HG02571 (cell line): ENCODE results near the gene STK32A.
"Not testable (repeated sequence)": the region's sequence is repeated elsewhere in the genome, so short reads cannot be mapped to it uniquely, and the experiment has no call there.

Experiments used
- ATAC-seq: cut with Tn5 transposase; IDR thresholded peaks from one replicate; pipeline ENCODE4 v1.9.1; 2021; ENCODE audit warnings: mild to moderate bottlenecking, moderate library complexity; ENCODE audit not compliant: unreplicated experiment

The STK32A gene

DNA sequence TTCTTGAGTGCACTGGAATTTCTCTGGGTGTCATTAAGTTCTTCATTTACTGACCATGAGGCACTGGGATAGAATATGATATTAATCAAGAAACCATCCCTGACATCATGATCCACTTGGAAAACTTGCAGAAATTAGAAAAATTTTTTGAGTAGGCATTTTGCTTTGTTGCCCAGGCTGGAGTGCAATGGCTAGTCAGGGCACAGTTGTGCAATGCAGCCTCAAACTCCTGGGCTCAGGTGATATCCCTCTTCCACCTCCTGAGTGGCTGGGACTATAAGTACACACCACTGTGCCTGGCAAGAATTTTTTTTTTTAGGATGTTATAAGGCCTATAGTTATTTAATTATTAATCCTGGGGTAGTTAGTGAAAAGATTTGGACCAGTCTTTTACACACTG is 106.5 kb downstream of the STK32A start:
- no peak for ATAC-seq

DNA sequence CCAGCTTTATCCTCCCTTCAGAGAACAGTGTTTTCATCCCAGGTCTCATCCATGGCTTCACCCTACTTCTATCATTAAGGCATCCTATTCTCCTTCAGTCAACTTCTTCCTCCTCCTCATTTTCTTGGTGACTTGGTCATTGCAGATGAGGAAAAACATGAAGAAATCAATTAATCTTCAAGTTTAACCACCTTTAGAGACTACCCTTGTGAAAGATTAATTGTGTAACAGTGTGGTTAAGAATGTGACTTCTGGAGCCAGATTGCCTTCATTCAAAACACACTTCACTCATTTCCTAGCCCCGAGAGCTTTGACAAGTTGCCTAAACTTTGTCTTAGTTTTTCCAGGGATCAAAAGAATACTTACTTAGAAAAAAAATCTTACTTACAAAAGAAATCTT is 110.0 kb downstream of the STK32A start:
- no peak for ATAC-seq

DNA sequence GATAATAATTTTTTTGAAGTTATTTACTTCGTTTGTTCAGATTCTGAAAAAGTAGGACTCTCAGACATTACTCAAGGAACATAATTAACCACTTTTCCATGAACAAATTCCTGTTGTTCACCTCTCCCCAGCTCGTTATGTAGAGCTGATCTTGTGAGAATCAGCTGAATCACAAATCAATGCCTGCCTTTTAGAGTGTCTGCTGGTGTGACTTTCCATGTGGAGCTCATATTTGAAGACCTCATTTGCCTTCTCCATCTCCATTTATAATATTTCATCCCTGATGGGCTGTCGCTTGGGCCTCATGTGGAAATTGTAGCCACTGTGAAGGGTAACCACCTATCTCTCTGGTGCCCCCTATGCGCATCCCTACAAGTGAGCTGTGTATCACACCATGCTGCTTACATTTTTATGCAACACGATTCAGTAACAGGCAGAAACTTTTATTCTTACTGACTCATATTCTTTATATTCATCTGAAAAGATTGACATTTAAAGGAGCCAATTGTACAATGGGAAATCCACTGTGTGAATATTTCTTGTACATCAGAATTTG is 111.3 kb downstream of the STK32A start:
- no peak for ATAC-seq

DNA sequence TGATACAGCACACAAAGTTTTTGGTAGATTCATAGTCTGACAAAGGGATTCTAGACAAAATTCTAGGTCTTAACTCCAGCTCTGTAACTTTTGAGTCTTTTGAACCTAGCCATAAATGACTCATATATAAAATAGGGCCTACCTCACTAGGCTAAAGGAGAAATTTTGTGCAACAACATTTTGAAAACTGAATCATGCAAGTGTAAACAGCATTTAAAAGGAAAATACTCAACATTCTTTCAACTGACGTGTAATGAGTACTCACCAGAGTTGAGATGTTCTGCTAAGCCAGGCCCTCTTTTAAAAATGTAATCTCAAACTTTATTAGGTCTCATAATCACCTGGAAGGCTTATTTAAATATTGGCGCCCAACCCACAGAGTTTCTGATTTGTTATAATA is 113.2 kb downstream of the STK32A start:
- ATAC-seq: no peak

DNA sequence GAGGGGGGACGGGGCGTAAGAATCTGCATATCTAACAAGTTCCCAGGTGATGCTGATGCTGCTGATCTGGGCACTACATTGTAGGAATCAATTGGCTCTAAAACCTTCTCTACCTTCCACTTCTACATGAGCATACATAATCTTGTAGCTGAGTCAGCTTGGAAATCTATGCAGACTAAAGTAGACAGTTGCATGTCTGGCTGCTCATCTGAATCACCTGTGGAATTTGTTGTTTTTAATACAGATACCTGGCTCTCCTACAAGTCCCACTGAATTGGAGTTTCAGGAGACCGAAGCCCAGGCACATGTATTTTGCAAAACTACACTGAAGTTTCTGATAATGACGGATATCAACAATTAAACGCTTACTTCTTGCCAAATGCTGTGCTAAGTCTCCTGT is 113.6 kb downstream of the STK32A start:
- ATAC-seq: no peak

GRCh38 chr5:147349241-147349640 is 114.4 kb downstream of the STK32A start:
- no peak for ATAC-seq

DNA sequence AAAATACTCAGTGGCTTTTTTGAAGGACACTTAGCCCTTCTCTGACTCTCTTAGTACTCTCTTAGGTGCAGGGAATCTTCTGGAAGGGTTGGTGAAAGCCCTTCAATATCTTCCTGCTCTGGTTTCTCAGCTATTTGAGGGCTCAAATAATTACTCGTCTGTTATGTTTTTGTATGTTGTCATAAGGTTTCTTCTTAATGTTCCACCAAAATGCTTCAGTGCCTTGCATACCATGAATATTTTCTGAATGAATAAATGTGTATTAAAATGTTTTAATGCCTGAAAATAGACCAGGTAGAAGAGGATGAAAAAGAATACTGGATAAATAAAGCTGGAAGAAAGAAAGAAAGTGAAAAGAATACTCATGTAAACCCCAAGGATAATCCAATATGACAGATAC is 124.3 kb downstream of the STK32A start:
- ATAC-seq: no peak

DNA sequence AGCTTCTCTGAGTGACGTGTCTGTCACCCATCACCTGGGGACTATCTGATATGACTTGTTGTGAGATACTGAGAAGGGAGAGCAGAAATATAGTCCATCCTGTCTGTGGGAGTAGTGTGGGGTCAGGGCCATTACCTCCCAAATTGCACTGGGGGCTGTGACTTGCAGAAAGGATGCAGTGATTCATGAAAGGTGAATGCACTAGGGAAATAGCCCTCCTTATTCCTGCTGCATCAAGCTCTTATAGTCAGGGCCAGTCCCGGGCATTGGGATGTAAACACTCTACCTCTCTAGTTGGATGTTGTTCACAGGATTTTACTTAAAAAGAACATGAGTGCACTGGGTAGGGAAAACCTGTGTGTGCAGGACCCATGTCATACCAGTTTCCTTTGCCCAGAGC is 124.8 kb downstream of the STK32A start:
- ATAC-seq: no peak

DNA sequence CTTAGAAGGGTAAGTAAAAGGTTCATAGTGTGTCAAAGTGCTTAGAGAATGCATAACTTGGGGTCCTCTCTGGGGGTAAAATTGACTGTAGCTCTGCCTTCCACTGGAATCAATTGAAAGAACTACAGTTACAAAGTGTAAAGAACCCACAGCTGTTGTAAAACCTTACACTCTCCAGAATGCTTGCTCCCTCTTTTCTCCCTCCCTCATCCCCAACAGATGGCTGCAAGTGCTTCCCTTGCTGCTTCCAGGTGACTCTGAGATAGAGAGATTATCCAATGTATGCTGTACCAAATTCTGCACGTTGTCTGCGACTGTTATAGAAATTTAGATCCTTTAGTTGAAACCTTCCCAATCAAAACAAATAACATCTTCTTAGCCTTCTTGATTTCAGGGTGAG is 126.0 kb downstream of the STK32A start:
- no peak for ATAC-seq

- no peak for ATAC-seq
These were observed 126.8 kb downstream of the STK32A start for GRCh38 chr5:147361441-147362175.

GRCh38 chr5:147367381-147367780 is 132.6 kb downstream of the STK32A start:
- not testable (repeated sequence) for ATAC-seq

- no peak for ATAC-seq
These were observed 135.0 kb downstream of the STK32A start for GRCh38 chr5:147369742-147370374.

DNA sequence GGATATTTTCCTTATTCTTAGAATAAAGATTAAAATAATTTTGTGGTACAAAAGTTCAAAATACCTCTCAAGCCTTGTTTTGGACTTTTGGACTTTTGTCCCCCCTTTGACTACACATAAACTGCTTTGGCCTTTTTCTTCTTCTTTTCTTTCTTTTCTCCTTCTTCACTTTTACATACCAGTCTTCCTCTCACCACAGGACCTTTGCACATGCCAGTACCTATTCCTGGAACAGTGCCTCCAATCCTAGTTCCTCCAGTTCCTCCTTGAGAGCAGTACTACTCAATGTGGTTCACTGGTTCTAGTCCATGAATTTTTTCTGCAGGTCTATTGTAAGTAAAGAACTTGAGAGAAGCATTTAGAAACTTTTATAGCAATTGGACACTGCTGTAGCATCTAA is 136.5 kb downstream of the STK32A start:
- ATAC-seq: no peak

- no peak for ATAC-seq
These were observed 137.4 kb downstream of the STK32A start for GRCh38 chr5:147372191-147372590.

DNA sequence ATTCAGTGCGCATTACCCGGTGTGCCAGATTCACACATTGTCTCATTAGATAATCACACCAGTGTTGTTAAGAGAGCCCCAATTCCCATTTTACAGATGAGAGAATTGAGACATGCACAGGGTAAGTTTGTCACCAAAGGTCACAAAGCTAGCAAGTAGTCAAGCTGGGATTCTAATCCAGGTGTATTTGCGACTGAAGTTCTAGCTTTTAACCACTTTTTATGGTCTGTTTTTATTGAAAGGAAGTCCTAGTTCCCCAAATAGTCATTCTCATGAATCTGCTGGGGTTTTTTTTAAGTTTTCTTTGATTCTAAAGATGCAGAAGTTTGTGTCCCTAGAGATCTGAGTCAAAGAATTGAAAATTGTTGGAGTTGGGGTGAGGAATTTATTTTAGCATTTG is 138.5 kb downstream of the STK32A start:
- no peak for ATAC-seq

GRCh38 chr5:147375151-147375550 is 140.3 kb downstream of the STK32A start:
- no peak for ATAC-seq

GRCh38 chr5:147377682-147378081 is 142.9 kb downstream of the STK32A start:
- ATAC-seq: no peak

GRCh38 chr5:147381555-147381954 is 146.7 kb downstream of the STK32A start:
- no peak for ATAC-seq

GRCh38 chr5:147382776-147383175 is 147.9 kb downstream of the STK32A start:
- ATAC-seq: no peak

DNA sequence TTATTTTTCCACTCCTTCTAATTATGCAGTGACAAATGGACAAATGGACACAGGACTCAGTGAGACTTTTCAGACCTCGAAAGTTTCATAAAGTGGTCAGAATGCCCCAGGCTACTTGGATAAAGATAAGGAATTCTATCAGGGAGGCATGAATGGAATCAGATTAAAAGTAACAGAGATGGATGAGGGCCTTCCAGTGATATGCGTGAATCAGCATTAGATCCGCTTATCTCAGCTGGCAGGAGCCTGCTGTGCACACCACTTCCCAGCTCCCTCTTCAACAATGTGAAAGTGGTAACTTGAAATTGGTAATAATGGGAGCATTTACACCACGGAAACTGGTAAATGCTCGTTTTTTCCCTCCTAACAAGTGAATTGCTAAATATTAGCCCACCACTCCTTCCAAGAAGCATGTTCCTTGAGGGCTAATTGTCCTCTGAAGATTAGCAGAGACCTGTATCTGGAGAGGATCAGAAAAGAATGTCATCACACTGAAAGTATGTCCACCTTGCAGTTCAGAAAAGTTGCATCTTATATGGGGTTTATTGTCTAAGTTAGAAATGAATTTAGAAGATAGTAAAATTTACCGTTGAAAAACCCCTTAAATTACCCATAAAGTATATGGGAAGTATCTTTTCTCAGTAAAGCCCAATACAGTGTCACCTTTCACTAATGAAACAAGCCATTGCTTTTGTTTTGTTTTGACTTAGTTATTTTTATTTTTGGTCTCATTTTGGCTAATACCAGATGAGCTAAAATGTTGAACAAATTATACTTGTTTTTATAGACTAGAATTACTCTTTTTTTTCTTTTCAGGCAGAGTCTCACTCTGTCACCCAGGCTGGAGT is 149.7 kb downstream of the STK32A start:
- ATAC-seq: no peak

- ATAC-seq: no peak
These were observed 152.3 kb downstream of the STK32A start for GRCh38 chr5:147387109-147387508.
